Brain pericyte (primary cell): ENCODE data around the gene CARMIL1.
"Not testable (repeated sequence)": the region's sequence is repeated elsewhere in the genome, so short reads cannot be mapped to it uniquely, and the experiment has no call there.

Source experiments
- DNase-seq: peaks from one replicate; pipeline ENCODE4 v3.0.0-alpha.2; 2012; ENCODE audit warnings: low read depth, low spot score

The CARMIL1 gene

DNA sequence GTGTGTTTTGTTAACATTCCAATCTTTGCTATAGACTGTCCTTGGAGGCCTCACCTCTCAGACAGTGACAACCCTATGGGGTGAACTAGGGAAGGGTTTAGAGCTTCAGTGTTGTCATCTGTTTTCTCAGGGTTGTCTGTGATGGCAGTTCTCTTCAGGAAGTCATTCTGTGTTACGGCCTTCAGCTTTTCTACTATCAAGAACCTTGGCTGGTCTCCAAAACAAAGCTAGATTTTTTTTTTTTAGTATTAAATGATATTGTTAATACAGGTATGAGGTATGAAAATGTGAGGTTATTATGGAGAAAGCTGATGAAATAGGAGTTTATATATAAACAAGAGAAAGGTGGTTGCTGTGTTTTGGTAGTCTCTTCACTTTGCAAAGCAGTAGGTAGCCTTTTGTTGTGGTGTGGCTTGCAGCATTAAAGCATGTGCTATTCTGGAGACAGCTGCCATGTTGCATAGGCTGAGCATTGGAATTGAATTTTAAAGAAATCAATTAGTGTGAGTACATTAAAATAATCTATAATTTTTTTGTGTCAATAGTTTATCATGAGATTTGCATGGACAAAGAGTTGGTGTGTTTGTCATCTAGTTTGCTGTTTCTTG is 162.6 kb downstream of the CARMIL1 start:
- no peak for DNase-seq

GRCh38 chr6:25442898-25443297 is 163.7 kb downstream of the CARMIL1 start:
- no peak for DNase-seq

GRCh38 chr6:25444521-25444920 is 165.3 kb downstream of the CARMIL1 start:
- not testable (repeated sequence) for DNase-seq

GRCh38 chr6:25446830-25447569 is 167.8 kb downstream of the CARMIL1 start:
- no peak for DNase-seq

DNA sequence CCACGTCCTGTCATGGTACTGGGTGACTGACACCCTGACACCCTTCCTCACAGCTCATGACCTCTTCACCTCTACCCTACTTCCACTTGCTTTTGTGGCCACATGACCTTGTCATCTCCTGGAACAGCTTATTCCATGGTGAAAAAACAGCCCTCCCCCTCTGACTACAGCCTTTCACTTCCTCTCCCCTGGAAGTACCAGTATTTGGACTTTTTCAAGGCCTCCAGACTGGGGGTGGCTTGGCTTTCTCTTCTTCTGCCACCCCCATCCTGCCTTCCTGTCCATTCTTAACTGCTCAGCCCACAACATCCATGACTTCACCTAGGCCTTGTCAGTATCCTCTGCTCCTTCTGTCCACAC is 168.4 kb downstream of the CARMIL1 start:
- no peak for DNase-seq

DNA sequence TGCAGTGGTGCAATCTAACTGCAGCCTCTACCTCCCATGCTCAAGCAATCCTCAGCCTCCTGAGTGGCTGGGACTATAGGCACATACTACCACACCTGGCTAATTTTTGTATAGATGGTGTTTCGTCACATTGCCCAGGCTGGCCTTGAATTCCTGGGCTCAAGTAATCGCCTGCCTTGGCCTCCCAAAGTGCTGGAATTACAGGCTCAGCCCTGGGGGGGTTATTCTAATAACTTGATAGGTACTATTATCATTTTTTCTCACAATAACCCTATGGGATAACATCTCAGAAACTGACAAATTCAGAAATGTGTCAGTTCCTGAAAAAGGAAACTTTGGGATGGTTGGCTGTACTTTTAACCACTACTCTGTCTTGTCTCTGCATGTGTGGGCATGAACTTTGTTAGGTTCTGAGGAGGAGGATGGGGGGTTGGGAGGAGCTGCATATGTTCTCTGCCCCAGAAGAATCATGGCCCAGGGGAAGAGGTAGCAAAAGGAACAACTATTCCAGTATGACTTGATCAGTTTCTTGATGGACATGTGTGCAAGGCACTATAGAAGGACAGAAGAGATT is 169.9 kb downstream of the CARMIL1 start:
- no peak for DNase-seq

DNA sequence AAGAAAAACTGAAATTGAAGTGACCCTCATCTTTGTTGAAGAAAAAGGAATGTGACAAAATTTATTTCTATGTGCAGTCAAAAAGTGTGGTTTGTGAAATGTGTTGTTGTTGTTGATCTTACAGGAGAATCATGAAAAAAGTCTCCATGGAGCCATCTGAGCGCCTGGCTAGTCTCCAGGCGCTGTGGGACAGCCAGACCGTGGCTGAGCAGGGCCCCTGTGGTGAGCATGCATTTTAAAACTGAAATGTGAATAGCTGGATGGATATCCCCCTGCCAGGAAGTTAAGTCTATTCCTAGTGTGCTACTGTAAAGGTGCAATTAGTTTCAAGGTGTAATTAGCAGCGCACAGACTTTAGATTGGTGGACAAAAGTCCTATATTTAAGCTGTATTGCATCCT is 170.6 kb downstream of the CARMIL1 start:
- DNase-seq, result no peak

DNA sequence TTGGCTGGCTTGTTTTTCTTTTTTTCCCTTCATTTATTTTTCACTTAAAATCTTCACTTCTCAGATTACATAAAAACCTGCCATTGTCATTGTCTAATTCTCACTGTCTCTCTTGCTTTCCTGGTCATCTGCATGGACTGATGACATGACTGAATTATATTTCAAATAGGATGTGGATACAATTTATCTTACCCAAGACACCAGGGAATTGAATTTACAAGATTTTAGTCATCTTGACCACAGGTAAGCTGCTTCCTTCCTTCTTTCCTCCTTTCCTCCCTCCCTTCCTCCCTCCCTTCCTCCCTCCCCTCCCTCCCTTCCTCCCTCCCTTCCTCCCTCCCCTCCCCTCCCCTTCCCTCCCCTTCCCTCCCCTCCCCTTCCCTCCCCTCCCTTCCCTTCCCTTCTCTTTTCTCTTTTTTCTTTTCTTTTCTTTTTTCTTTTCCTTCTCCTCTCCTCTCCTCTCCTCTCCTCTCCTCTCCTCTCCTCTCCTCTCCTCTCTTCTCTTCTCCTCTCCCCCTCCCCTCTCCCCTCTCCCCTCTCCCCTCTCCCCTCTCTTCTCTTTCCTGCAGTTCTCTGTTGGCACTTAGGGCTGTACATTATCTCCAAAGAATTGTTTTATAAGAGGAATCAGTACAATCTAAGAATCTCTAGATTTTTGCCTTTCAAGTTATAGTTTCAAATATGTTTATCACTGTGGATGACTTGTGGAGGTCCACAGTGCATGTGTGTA is 171.5 kb downstream of the CARMIL1 start:
- no peak for DNase-seq

DNA sequence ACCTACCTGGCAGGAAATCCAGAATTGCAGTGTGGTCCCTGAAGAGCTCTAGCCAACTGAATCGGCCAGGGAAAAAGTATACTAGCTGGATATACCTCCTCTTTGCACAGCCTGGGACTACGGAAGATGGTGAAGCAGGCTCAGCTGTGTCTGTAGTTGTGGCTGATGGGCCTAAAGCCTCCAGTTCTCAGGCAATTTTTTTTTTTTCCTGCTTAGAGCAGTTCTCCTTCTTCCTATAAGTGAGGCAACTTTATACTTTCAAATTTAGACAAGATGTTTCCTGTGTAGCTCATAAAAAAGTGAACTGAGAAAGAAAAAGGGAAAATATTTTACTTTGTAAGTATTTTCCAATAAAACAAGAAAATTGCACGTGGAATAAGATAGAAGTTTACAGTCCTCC is 172.9 kb downstream of the CARMIL1 start:
- no peak for DNase-seq

GRCh38 chr6:25453288-25453687 is 174.1 kb downstream of the CARMIL1 start:
- no peak for DNase-seq

DNA sequence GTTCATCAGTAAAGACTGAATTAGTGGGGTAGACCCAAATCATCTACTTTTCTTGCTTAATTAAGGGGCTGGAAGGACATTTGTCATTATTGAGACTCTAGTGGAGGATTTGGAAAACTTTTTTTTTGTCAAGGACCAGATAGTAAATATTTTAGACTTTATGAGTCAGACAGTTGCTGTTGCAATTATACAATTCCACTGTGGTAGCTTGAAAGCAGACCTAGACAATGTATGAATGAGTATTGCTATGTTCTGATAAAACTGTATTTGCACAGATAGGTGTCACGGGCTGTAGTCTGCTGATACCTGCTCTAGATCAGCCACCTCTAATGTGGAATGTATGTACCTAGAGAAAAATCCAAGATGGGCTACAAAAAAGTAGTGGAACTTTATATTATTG is 175.0 kb downstream of the CARMIL1 start:
- no peak for DNase-seq

DNA sequence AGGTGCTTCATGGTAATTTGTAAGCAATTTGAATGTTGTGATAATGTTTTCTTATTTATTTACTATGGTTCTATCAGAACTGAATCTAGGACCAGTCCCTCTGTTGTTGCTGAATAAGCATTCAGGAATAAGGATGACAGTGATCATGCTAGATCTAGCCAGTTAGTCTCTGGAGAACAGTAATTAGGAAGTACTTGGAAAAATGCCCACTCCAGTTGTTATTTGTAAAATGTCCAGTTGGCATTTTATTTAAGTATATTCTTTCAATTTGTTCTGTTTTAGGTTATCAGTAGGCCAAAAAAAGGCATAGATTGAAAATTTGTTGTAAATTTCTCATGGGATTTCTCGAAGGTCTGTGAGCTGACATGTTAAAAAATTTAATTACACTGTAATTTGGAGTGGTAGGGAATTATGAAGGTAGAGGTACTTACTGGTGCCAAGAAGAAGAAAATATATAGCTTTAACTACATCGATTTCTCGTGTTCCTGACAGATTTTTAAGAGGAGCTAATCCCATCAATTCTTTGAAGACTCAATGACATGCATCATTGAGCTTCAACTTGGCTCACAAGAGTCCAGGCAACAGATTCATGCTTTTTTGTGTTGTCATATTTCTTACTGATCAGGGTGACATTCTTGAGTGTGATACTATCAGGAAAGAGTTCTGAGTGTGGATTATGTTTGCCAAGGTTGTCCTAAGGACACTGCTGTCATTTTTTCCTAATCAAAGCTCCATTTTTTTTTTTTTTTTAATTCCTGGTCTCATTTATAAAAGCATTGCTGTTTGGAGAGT is 177.3 kb downstream of the CARMIL1 start:
- DNase-seq, result no peak

- DNase-seq, result no peak
Observed at GRCh38 chr6:25457516-25457915, 178.3 kb downstream of the CARMIL1 start.

DNA sequence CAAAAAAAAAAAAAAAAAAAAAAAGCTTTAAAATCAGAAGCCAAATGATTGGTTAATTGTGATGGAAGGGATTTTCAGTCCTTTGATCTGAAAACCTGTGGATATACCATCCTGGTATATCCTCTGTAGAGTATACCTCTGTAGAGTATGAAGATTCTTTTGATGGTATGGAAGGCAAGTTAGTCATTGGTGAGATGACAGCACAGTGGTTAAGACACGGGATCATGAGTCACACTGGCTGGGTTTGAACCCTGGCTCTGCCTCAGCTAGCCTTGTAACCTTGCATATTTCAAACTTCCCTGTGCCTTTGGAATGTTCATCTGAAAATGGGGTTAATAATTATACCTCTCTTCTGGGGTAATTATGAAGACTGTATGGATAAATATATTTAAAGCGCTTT is 179.3 kb downstream of the CARMIL1 start:
- DNase-seq, result no peak

GRCh38 chr6:25462235-25462897 is 183.2 kb downstream of the CARMIL1 start:
- no peak for DNase-seq

DNA sequence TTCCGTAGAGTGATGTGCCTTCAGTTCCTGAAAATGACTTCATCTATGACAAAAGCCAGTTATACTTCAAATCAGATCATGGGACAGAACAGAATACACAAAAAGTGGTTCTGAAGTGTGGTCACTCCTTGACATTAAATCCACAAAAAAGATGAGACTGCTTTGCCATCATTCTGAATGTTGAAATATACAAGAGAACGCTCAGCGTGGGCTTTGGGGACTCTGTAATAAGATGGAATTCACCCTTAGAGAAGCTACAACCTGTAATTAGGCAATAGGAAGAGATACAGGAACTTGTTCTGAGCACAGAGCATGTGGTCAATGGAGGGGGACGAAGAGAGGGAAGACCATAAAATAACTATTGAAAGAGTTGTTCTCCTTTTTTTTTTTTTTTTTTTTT is 184.3 kb downstream of the CARMIL1 start:
- DNase-seq, result no peak

DNA sequence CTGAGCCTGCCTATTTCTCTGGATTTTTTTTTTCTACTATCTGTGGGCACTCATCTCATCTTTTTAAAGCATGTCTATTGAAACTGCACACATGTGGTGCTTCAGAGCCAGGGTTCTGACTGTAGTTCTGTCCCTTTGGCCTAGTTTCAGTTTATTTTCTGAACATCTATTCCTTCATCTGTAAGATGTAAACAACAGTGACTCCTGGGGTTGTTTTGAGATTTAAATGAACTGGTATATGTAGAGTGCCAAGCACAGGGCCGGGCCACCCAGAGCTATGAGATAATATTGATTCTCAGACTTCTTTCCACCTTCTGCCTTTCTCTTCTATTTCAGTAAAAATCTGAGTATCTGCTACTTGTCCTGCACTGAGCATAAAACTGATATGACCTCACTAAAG is 185.1 kb downstream of the CARMIL1 start:
- no peak for DNase-seq

DNA sequence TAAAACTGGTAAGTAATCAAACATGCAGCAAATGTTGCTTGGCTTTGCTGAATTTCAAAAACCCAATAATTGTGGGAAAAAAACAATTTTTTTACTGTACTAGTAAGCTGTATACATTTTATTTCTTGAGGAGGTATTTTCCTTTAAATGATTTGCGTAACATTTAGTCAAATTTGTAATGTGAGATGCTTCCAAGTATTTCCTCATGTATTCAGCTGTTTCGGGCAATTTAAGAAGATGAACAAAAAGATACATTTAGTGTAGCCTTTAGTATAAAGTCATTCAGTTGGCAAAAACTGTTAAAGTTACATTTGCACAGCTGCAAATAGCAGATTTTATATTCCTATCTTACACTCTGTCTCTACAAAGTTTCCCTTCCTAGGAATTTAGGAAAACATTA is 186.8 kb downstream of the CARMIL1 start:
- no peak for DNase-seq

DNA sequence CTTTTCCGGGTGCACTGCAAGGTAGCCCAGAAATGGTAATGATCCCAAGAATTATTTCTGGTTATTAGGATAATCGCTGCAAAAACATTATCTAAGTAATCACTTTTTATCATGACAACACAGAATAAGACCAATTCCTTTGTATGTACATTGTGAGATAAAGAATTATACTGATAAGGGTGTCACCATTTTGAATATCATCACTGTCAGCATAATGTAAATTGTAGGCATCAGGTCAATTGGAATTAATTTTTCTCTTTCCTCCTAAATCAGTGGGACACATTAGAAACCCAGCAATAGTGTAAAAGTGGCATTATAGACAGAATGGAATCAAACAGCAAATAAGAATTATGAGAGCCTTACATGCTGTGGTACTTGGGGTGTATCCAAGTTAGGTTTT is 189.7 kb downstream of the CARMIL1 start:
- no peak for DNase-seq

DNA sequence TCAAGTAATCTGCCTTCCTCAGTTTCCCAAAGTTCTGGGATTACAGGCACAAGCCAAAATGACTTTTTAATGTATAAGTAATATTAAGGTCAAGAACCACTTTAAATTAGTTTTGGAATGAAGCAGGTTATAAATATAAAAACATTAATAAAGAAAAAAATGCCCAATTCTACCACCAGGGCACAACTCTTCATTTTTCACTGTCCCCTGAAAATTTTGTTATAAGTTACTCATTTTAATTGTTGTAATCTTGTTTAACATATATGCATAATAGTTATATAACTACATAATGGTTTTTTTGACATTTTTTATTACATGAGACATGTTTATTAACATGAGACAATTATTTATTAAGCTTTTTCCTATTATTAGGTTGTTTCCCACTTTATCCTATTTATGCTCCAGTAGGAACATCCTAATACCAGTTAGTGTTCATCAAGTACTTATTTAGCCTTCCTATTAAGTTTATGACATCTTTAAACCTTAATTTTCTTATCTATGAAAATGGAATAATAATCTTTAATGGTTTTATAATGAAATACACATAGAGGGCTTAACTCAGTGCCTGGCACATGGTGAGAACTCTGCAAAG is 190.7 kb downstream of the CARMIL1 start:
- DNase-seq, result no peak

DNA sequence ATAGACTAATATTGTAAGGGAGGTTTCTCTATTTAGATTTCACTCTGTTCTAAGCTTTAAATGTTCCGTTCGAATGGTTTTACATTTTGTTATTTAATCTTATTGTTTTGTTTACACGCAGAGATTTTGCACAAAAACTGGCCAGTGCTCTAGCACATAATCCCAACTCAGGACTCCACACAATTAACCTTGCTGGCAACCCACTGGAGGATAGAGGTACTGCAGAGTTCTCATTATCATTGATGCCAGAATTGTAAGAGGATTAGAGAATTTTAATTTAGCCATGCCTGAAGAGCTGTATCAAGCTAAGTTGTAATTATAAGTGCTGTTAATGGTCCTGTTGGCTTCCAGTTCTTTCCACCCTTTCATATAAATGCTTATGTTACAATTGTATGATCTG is 193.1 kb downstream of the CARMIL1 start:
- DNase-seq, result no peak
